Measurements from ENCODE around the gene TXLNB. TPM values are rescaled to one million over a fixed set of nuclear protein-coding genes. Genes with fewer than 3 reads are reported as not detected.

The TXLNB gene
- total RNA-seq, 1 experiment from 2014 or later, result not detected

GRCh38 chr6:139324301-139324555 is 32.4 kb upstream of the TXLNB start:
- H3K27me3 ChIP-seq (ENCODE audit: control insufficient read depth, insufficient read depth, low read length), result no peaks in the 10 kb centered on the region
- no peak overlapping the region for H3K4me3 ChIP-seq (ENCODE audit: insufficient read depth, low read depth, low read length)
- no peaks in the 10 kb centered on the region for H3K36me3 ChIP-seq (replicated peaks; ENCODE audit: control insufficient read depth, insufficient read depth, low read length)
- no peak for DNase-seq

DNA sequence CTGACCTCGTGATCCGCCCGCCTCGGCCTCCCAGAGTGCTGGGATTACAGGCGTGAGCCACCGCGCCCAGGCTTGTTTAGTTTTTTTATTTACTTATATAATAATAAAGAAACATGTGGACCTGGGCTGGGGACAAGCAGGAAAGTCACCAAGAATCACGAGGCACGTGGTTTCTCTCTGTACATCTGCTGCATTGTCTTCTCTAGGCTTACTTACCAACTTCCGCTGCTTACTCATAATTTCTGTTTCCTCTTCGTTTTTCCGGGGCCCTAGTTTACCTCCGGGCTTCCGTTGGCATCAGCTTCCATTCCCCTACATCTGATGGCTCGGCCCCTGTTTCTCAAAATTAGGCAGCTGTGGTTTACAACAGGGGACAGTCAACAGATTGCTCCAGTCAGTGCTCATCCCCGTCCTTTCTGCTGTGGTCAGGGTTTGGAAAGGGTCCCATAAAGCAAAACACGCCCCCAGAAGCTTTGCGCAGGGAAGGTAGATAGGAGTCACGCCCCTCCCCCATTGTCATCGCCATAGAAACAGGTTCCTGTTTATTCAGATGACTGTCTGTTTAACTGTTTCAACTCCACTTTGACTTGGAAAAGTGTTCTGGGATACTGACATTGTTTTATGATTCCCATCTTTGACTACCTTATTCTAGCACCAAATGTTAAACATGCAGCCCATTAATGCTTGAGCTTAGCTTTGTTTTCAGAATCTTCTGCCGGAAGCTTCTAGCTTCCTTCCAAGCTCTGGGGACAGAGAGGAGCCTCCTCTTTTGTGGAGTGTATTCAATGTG is 31.9 kb upstream of the TXLNB start:
- H3K36me3 ChIP-seq (replicated peaks; ENCODE audit: control insufficient read depth, insufficient read depth, low read length), result no peaks in the 10 kb centered on the region
- H3K27me3 ChIP-seq (ENCODE audit: control insufficient read depth, insufficient read depth, low read length), result no peaks in the 10 kb centered on the region
- no peak overlapping the region for H3K4me3 ChIP-seq (ENCODE audit: insufficient read depth, low read depth, low read length)
- DNase-seq, result peak; percentile 54

GRCh38 chr6:139320081-139320480 is 28.3 kb upstream of the TXLNB start:
- no peak overlapping the region for H3K4me3 ChIP-seq (ENCODE audit: insufficient read depth, low read depth, low read length)
- H3K36me3 ChIP-seq (replicated peaks; ENCODE audit: control insufficient read depth, insufficient read depth, low read length), result no peaks in the 10 kb centered on the region
- no peaks in the 10 kb centered on the region for H3K27me3 ChIP-seq (ENCODE audit: control insufficient read depth, insufficient read depth, low read length)
- no peak for DNase-seq

DNA sequence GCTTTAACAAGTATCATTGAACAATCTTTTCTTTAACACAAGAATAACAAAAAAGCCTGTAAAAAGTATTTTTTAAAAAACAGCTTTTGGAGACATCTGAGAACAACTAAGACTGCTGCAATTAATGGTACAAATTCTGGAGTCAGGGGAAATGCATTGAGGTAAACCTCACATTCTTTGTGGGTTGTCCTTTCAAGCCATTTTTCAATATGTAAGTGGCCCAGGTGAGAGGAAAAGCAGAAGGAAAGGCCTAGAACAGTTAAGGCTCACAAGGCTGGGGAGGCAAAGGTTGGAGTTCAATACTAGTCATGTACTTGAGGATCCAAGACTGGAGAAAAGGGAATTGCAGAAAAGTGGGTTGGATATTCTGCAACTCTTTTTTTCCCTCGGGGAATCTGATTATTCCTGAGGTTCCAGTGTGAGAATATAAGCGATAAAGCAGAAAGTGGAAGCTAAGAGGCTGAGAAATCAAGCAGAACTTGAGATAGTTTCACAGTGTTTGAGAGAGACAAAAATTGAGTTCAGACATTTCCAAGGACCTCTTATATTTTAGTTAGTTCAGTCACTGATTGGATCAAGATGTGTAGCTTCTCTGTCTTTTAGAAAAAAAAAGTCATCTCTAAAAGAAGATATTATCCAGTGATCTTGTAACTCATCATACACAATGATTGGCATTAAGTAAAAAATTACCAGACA is 25.0 kb upstream of the TXLNB start:
- Histone ChIP-seq H3K27me3 (ENCODE audit: control insufficient read depth, insufficient read depth, low read length) (no peaks in the 10 kb centered on the region), H3K4me3 (ENCODE audit: insufficient read depth, low read depth, low read length) (no peak overlapping the region), H3K36me3 (replicated peaks; ENCODE audit: control insufficient read depth, insufficient read depth, low read length) (no peaks in the 10 kb centered on the region)
- DNase-seq, result no peak

GRCh38 chr6:139313784-139314545 is 22.2 kb upstream of the TXLNB start:
- H3K36me3 ChIP-seq (replicated peaks; ENCODE audit: control insufficient read depth, insufficient read depth, low read length), result no peaks in the 10 kb centered on the region
- no peak overlapping the region for H3K4me3 ChIP-seq (ENCODE audit: insufficient read depth, low read depth, low read length)
- H3K27me3 ChIP-seq (ENCODE audit: control insufficient read depth, insufficient read depth, low read length), result no peaks in the 10 kb centered on the region
- peak; percentile 37 for DNase-seq

DNA sequence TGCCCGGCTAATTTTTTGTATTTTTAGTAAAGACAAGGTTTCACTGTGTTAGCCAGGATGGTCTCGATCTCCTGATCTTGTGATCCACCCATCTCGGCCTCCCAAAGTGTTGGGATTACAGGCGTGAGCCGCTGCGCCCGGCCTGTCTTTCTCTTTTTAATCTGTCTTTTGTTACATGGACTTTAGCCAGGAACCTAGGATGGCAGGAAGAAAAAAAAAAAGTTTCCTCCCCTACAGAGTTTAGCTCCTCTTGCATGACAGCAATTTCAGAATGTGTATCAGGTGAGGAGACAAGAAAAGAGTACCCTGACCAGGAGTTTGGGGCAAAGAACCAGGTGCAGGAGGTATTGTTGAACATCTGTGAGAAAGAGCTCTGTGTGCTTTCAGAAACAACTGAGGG is 21.4 kb upstream of the TXLNB start:
- Histone ChIP-seq H3K27me3 (ENCODE audit: control insufficient read depth, insufficient read depth, low read length) (no peaks in the 10 kb centered on the region), H3K4me3 (ENCODE audit: insufficient read depth, low read depth, low read length) (no peak overlapping the region), H3K36me3 (replicated peaks; ENCODE audit: control insufficient read depth, insufficient read depth, low read length) (no peaks in the 10 kb centered on the region)
- peak; percentile 47 for DNase-seq

GRCh38 chr6:139311831-139312230 is 20.0 kb upstream of the TXLNB start:
- no peaks in the 10 kb centered on the region for H3K36me3 ChIP-seq (replicated peaks; ENCODE audit: control insufficient read depth, insufficient read depth, low read length)

DNA sequence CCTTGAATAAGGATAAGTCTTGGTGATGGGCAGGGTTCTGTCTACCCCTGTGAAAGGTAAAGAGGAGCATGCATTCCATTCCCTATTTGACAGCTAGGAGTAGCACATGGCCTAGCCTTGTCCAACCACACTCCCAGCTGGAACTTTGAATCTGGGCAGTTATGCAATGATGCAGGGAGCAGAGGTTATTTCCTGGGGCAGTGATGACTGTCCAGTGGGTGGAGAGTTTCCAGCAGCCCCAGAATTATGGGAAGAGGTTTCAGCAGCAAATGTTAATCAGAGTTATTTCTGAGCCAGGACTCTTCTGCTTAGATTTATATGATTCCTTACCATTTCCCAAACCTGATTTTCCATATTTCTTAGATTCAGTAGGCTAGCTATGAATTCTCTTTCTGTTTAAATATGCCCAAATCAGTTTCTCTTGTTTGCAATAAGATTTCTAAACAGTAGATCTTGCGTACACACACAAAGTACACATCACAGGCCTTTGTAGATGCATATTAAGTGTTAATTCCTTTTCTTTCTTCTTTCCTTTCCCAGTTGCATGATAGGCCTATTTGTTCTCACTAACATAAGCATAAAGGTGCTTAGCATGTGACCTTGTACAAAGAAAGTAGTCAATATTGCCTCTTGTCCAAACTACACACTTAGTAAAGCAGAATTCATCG is 17.3 kb upstream of the TXLNB start:
- Histone ChIP-seq H3K36me3 (replicated peaks; ENCODE audit: control insufficient read depth, insufficient read depth, low read length) (no peaks in the 10 kb centered on the region), H3K4me3 (ENCODE audit: insufficient read depth, low read depth, low read length) (no peak overlapping the region), H3K27me3 (ENCODE audit: control insufficient read depth, insufficient read depth, low read length) (no peaks in the 10 kb centered on the region)
- DNase-seq, result no peak

More at GRCh38 chr6:139311831-139312230, 20.0 kb upstream of the TXLNB start:
- Histone ChIP-seq H3K27me3 (ENCODE audit: control insufficient read depth, insufficient read depth, low read length) (no peaks in the 10 kb centered on the region), H3K4me3 (ENCODE audit: insufficient read depth, low read depth, low read length) (no peak overlapping the region)
- no peak for DNase-seq

GRCh38 chr6:139308286-139308916 is 16.6 kb upstream of the TXLNB start:
- no peak for DNase-seq

GRCh38 chr6:139306291-139306981 is 14.6 kb upstream of the TXLNB start:
- no peaks in the 10 kb centered on the region for H3K27me3 ChIP-seq (ENCODE audit: control insufficient read depth, insufficient read depth, low read length)
- no peaks in the 10 kb centered on the region for H3K36me3 ChIP-seq (replicated peaks; ENCODE audit: control insufficient read depth, insufficient read depth, low read length)
- DNase-seq, result no peak
- no peak overlapping the region for H3K4me3 ChIP-seq (ENCODE audit: insufficient read depth, low read depth, low read length)

More at GRCh38 chr6:139308286-139308916, 16.6 kb upstream of the TXLNB start:
- Histone ChIP-seq H3K27me3 (ENCODE audit: control insufficient read depth, insufficient read depth, low read length) (no peaks in the 10 kb centered on the region), H3K4me3 (ENCODE audit: insufficient read depth, low read depth, low read length) (no peak overlapping the region), H3K36me3 (replicated peaks; ENCODE audit: control insufficient read depth, insufficient read depth, low read length) (no peaks in the 10 kb centered on the region)

DNA sequence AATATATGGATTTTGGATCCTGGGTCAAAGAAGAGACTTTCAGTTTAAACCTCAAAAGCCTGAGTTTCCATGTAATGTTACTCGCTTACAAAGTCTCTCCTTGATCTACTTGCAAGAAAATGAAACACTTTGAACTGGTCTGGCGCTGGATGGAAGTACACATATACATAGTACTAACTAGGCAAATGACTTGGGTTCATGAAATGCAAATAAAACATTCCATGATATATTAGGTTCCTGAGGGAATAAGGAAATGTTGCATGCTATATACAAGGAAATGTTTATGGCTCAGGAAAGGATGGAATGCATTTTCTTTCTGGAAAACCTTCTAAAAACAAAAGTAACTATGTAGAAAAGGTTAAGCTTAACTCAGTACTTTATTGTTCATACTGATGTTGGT is 11.4 kb upstream of the TXLNB start:
- Histone ChIP-seq H3K4me3 (ENCODE audit: insufficient read depth, low read depth, low read length) (no peak overlapping the region), H3K27me3 (ENCODE audit: control insufficient read depth, insufficient read depth, low read length) (no peaks in the 10 kb centered on the region), H3K36me3 (replicated peaks; ENCODE audit: control insufficient read depth, insufficient read depth, low read length) (no peaks in the 10 kb centered on the region)
- DNase-seq, result no peak

DNA sequence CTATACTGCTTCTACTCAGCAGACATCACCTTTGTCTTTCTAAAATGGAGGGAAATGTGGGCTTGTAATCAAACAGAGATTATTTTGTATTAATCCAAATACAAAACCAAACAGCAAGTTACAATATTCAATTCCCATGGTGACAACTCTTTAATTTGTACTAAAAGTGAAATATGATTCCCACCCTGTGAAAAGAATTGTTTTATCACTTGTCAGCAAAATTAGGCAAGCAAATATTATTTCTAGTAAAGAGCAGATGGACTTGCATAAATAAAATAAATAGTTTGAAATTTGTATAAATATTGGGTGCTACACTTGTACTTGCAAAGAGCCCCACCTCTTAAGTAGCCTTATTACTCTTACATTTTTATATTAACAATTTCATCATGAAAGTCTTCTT is 6.1 kb upstream of the TXLNB start:
- no peaks in the 10 kb centered on the region for H3K36me3 ChIP-seq (replicated peaks; ENCODE audit: control insufficient read depth, insufficient read depth, low read length)
- H3K27me3 ChIP-seq (ENCODE audit: control insufficient read depth, insufficient read depth, low read length), result no peaks in the 10 kb centered on the region
- H3K4me3 ChIP-seq (ENCODE audit: insufficient read depth, low read depth, low read length), result no peak overlapping the region
- DNase-seq, result no peak

DNA sequence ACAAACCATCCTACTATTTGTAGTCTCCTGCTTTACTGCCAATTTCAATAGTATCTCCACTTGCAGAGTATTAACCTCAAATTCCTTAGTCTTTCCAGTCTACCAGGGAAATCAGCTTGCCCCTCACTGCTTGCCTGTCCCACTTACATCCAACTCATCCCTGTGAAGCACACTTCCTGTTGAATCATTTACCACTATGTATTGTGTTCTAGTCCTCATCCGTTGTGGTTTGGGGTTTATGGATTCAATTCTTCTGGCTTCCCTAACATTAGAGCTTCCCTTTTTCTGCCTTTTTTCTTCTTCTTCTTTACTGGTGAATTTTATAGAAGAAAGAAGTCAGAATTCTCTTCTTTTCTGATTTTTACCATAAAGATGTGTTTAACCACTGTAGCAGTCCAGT is 5.1 kb upstream of the TXLNB start:
- Histone ChIP-seq H3K27me3 (ENCODE audit: control insufficient read depth, insufficient read depth, low read length) (no peaks in the 10 kb centered on the region), H3K4me3 (ENCODE audit: insufficient read depth, low read depth, low read length) (no peak overlapping the region), H3K36me3 (replicated peaks; ENCODE audit: control insufficient read depth, insufficient read depth, low read length) (no peaks in the 10 kb centered on the region)
- no peak for DNase-seq

DNA sequence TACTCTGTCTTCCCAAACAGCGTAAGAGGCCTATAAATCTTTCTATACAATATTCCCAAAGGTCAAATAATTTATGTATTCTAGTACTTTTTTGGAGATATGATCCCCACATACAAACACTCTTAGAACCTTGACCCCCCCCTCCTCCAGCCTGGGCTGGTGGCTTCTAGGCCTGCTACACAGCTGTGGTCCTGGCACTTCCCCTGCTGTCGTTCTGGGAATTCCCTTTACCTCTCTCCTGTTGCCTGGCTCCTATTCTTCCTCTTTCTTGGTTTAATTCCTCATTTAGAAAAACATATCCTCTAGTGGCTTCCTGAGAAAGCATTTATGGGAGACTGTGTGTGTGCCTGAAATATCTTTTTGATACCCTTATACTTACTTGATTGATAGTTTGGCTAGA is 4.1 kb upstream of the TXLNB start:
- no peak overlapping the region for H3K4me3 ChIP-seq (ENCODE audit: insufficient read depth, low read depth, low read length)
- H3K36me3 ChIP-seq (replicated peaks; ENCODE audit: control insufficient read depth, insufficient read depth, low read length), result no peaks in the 10 kb centered on the region
- no peaks in the 10 kb centered on the region for H3K27me3 ChIP-seq (ENCODE audit: control insufficient read depth, insufficient read depth, low read length)
- no peak for DNase-seq

All from H7 (cell line).